ENCODE measurements around the gene CD69.

CD69 gene

DNA sequence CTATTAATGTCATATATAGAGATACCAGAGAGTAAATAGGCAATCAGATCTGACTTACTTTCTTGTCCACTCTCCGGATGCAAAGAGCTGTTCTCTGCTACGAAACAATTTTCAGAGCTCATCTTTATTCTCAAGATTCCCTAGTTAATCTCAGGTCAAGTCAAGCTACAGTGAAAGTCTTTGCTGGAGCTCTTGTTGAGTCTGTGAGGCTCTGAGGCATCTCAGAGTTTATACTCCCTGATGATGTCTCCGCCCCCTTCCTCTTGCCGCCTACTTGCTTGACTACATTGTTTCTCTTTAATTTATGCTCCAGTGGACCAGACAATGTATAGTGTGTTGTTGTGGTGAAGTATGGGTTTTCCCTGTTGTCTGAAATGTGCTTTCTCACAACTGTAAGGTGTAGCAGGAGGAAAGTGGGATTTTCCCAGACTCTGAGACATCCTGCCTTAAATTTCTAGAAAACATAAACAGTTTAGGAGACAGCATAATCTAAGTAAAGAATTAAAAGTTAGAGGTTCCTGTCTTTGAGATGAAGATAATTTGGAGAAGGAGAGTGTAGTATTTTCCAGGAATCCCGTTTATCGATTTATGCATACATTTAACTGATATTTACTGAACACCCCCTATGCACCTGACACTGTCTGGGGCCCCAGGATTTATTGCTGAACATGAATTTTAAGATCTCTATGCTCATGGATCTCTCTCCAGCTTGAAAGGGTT is at the start of gene CD69:
TSS of gene CD69 (minus strand) at position 203 of the 720 bp plus-strand sequence. CDS start at position 122, 81 bp downstream.
- DNase-seq = peak; percentile 87

DNA sequence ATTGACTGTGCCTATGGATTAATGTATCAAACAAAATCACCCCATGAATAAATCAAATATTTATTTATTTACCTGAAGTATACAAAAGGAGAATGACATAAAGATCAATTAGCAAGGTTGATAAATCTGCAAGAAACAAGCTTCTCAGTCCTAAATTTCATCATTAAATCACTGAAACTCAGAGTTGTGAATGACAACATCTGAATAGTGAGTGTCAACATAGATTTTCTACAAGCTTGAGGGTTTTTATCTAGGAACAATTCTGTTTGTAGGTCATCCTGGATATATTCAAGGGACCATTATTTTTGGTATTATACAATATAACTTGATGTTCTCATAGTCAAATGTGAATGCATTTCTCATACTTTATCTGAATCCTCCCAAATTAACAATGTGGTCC is 49.2 kb upstream of the CD69 start:
- no peak for DNase-seq

DNA sequence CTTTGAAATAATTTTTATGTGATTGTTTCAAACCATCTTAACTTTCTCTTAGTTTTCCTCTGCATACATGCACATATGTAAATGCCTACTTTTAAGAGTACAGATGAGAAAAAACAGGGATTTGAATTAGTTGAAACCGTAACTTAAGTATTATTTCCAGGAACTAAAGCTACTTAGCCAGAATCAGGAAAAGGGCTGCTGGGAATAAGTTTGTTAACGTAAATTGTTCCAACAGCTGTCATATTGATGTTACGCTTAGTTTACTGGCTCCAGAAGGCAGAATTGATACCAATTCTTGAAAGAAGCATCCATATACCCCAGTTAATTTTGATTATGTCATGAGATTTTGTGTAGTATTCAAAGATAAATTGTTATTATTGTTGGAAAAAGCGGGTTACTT is 48.6 kb upstream of the CD69 start:
- DNase-seq = no peak

DNA sequence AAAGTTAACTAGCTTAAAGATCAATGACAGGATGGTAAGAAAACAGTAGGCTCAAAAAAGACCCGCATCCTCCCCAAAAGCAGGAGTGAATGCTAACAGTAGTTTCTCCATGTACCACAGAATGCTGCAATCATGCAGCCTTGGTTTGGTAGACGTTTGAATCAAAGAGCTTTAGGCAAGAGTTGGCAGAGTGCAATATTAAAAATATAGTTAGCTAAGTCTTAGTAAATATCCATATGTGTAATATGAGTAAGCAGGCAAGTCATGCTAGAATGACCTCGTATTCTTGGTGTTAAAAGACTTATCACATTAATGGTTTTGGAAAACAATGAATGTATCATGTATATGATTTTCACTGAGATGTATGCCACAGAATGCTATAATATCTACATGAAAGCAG is 47.8 kb upstream of the CD69 start:
- no peak for DNase-seq

DNA sequence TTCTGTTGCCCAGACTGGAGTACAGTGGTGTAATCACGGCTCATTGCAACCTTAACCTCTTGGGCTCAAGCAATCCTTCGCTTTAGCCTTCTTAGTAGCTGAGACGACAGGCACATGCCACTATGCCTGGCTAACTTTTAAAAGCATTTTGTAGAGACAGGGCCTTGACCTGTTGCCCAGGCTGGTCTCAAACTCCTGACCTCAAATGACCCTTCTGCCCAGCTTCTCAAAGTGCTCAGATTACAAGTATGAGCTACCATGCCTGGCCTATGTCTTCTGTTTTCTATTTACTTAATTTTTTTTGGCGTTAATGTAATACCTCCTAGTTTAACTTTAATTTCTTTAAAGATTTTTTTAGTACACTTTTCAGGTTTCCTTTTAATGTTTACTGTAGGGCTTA is 46.0 kb upstream of the CD69 start:
- no peak for DNase-seq

DNA sequence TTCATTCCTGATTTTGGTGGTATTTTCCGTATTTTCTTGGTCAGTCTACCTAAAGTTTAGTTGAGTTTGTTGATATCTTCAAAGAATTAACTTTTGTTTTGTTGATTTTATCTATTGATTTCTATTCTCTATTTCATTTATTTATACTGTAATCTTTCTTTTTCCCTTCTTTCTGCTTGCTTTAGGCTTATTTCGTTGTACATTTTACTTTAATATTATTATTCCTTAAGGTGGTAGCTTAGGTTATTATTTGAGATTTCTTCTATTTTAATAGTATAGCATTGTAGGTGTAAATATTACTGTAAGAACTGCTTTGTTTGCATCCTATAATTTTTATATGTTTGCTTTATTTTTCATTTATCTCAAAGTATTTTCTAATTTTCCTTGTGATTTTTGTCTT is 45.2 kb upstream of the CD69 start:
- no peak for DNase-seq

DNA sequence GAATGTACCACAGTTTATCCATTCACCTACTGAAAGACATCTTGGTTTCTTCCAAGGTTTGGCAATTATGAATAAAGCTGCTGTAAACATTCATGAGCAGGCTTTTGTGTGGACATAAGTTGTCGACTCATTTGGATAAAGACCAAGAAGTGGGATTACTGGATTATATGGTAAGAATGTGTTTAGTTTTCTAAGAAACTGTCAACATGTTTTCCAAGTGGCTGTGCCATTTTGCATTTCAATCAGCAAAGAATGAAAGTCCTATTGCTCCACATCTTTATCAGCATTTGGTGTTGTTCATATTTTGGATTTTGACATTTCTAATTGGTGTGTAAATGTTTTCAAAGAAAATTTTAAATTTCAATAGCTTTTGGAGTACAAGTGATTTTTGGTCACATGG is 39.3 kb upstream of the CD69 start:
- DNase-seq = no peak

DNA sequence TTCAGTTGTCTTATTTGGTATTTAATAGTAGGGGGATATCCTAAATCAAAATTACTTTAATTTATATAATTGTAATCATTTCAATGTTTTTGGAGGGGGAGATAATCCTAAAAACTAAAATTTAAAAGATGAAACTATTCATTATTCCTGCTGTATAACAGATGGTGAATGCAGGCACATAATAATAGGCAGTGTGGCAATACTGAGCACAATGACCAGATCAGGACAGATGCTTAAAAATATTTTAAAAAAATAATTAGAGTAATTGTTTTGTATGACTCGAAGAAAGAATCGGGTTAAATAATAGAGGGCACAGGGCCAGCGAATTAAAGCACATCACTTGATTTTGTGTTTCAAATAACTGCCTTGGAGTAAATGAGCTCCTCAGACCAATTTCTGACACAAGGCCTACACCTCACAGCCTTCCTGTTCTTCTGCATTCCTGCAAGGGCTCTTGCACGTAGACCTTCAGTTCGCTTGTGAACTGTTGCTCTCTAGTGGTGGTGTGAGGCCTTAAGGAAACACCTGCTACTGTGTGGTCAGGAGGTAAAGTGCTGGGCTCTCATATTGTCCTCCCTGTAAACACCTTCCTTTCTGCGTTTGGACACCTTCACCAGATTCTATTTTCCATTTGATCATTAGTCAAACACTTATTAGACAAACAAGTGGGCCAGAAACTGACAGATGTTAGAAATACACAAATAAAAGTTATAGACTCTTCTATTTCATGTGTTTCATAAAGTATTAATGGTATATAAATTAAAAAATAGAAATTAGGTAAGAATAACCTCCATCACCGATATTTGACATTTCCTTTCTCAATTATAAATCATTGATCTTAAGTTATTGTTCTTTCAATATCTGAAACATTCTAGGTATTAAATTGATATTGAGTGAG is 37.3 kb upstream of the CD69 start:
- peak; percentile 74 for DNase-seq

DNA sequence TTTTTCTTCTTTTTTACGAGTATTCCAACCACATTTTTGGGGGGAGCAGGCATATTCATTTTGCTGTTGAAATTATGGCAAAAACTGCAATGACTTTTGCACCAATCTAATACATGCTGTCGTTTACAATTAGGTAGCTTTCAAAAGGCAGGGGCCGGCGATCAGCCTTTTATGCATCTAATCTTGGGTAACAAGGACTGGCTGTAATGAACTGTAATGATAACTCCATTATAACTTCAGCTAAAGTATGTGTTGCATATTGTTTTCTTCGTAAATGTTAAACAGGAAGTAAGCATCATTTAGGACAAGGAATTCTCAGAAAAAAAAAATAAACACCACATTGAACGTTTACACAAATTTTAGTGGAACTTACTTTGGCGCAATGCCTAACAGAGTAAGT is 36.3 kb upstream of the CD69 start:
- no peak for DNase-seq

DNA sequence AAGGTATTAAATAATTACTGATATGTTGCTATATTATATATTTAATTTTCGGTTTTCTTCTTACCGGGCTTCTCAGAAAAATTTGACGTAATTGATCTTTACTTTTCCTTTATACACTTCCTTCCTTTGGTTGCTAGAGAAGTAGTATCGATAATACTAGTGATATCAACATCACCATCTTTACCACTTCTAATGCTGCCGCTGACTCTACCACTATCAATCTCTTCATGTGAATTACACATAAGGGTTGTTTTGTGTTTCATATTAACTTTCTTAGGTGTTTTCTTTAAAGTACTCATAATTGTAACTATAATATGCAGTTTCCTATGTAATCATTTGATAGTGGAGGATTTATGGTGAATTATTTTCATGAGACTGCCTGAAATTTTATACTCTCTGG is 35.6 kb upstream of the CD69 start:
- peak; percentile 20 for DNase-seq

DNA sequence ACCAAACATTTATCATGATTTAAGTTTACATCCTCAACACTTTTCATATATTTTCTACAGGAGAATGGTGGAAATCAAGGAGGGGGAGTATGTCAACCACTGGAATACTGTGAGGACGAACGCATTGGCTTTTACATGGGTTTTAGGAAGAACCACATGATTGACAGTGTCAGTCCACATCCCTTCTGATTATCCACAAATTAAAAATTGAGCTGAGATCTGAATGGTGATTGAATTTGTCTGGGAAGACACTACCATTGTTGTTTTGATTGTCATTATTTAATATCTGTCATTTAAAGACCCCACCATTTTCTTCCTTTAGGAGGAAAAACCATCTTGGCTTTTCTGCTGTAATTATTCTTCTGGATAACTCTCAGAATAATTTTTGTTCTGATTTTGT is 35.2 kb upstream of the CD69 start:
- DNase-seq = no peak

DNA sequence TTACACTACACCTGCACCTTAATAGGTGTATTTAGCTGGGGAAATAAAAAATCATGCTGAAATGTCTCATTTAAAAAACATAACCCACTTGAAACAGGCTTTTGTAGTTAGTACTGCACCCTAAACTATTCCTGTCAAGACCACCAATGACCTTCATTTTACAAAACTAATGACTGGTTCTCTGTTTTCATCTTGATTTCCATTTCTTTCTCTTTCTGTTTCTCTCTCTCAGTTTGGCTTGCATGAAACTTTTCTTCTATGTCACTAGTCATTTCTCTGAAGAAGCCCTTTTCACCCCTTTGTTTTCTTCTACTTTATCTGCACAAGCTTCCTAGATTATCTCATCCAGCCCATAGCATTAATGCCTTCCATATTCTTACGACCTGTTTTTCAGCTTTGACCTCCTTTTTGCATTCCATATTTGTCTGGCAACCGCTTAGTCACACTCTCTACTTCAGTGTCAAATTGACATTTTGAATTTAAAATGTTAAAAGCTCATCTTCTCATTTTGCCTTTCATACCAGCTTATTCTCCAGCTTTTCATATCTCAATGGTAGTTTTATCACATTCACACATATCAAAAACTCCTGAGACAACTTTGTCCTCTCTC is 33.9 kb upstream of the CD69 start:
- DNase-seq = no peak

DNA sequence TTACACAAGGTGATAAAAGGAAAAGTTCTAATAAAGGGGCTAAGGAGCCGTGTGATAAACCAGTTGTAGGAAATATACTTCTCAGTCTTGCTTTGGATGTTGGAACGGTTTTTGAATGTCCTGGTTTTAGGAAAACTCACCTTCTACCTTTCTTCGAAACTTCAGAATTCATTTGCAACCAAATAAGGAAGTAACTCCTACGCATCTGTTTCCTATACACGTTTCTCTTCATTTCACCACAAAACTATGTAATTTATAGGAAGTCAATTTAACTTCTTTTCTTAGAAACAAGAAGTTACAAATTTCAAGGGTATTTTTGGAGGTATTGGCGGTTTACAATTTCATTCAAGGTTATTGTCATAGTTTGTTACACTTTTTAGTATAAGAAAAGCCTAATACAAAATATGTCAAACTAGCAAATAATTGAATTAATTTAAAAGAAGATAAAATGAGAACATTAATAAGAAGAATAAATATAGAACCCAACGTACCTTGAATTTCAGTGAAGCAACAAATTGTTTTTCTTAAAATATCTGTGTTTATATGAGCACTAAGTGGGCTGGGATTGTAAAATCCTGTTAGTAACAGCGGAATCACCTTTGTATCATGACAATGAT is 33.2 kb upstream of the CD69 start:
- no peak for DNase-seq

DNA sequence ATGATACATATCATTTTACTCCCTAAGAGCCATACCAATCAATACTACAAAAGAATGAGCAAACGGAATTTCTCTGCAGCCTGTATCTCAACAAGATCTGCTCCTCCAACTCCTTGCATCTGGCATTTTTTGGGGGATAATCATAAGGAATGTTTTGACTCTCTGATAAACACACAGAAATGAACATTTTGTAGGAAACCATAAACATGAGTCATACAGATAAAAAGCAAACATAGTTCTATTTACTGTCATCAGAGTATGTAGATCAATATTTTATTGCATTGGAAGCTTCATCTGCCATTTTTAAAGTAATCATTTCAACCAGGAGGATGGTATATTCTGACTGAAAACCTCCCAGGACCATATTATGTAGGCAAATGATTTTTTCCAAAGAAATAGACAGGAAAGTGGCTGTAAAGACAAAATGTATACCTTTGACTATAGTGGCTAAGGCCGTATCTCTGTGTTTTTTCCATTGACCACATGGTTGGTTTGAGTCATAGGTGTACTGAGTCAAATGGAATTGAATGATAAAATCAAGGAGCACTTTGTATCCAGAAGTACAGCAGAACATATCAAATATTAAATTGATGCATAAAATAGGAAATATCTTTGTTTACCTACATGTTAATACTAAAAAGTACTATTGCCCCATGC is 32.4 kb upstream of the CD69 start:
- DNase-seq = no peak

DNA sequence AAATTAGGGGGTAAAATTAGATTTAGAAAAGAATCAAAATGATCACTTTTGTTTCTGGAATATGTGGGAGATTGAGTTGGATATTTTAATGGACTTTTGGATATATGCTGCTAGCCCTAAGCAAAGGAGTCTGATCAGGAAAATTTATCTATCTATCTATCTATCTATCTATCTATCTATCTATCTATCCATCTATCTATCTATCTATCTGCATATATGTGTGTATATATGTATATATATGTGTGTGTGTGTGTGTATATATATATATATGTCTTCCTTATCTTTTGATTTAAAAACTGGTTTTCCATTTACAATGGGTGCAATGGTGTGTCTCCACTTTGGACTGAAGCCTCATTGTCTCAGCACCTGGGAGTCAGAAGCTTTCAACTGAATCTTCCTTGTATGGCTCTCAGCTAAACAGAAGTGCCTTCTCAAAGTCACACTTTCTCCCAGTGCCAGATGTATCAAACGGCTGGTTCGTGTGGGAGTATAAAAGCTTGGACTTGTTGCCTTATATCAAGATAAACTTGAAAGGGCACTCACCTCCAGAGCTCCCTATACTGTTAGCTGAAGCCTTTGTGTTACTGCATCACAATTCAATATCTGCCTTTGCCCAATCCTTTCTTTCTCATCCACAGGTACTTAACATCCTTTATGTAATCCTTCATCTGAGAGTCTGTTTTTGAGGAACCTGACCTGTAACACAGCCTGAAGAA is 31.6 kb upstream of the CD69 start:
- DNase-seq = no peak

DNA sequence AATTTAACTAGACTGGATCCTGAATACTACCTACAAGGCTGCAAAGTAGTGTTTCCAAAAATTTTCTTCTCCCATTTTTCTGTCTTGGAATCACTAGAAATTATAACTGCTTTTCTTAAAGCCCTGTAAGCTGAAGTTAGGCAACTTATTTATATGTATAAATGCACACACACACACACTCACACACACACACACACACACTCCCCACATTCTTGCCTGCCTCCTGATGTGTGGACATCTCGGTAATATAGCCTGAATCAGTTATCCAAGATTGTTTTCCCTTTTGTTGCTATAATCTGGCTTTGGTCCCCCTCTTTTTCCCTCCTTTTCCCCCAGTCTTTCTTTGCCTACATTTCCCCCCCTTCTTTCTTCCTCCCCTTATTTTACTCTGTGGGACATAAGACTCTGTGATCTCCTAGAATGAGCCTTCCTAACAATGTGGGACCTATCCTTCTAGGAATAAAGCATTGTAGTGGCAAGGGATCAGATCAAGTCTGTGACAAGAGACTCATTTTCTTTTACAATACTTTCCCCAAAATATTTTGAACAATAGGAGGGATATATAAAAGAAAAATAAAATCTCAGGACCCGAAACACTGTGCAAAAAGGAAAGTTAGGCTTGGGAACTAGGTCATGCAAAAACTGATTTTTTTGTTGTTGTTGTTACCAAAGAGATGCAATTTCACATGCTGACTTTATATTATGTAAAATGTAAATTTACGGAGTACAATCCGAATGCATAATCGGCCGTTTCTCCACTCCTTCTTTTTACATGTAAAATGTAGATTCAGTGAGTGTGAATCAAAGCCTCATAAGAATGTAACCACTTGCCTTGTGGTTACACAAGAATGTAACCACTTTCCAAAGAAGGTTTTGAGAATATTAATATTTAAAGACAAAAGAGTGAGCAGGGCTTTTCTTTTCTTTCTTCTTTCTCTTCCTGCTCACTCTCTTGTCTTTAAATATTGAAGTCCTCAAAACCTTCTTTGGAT is 26.3 kb upstream of the CD69 start:
- no peak for DNase-seq

DNA sequence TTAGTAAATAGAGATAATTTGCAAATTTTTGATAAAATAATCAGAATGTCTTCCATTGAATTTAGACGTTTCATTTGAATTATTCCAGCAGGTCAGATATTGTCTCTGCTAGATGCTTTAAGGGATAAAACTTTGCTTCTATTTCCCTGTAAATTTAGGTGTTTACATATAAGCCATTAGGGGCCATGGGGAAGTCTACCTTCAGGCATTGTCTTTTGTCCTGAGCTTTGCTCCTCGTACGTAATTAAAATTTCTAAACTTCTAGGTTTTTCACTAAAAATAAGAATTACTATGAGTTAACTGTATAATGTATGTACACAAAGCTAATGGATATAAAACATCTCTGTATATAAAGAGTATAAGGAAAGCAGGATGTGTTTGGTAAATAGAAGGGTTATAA is 24.1 kb upstream of the CD69 start:
- DNase-seq = no peak

DNA sequence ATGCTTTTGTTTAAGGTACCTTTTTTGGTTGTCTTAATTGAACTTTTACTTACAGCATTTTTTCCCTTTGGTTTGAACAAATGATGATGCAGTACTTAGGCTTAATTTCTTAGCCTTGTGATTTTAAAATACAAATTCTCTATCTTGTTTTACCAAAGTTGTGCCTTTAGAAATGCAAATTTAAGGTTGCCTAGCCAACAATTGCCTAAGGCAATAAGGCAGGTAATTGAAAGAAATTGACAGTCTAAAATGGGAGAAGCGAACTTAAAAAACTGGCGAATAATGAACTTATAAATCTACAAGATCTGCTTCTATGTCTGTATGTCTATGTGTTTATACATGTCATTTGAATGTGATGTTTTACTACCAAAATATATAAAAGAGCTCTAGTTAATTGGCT is 23.6 kb upstream of the CD69 start:
- no peak for DNase-seq

DNA sequence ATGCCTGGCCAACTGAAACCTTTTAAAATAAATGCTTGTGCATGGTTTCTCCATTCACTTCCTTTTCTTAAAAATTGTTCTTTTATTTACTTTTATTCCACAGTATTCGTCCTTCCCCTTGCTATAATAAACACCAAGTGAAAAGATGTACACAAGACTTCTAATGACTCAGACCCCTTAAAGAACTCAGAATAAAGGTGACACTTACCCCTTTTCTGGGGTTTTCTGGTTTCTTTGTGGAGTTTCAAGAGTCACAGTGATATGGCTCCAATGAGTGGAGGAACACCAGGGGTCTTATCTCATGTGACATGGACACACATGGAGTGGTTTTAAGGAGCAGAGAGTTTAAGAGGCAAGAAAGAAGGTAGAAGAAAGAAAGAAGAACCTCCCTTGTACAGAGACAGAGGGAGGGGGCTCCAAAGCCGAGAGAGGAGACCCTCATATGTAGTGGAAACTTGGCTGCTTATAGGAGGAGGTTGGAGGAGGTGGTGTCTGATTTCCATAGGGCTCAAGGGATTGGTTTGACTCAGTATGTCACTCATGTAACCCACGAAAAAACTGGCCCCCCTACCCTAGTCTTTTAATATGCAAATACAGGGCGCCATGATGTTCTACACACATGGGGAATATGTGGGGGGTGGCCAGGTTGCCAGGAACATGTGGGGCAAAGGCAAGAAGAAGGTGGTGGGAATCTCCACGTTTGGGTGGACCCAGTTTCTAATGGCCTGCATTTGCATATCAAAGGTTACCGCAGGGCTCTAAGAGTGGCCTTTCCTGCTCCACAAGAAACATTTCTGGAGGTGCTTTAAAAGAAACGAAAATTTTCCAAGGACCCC is 22.1 kb upstream of the CD69 start:
- no peak for DNase-seq

DNA sequence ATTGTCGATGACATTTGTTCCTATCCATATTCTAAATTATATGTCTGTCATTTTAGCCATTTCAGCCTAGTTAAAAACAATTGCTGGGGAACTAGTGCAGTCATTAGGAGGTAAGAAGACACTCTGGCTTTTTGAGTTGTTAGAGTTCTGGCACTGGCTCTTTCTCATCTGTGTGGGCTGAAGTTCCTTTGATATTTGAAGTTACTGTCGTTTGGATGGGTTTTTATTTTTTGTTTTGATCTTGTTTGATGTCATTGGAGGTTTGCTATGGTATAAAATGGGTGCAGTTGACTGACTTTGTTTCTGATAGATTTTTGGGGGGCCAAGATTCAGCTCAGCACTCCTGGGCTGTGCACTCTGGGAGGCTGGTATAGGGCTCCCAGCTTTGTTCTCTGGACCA is 20.7 kb upstream of the CD69 start:
- DNase-seq = no peak

Measured in stimulated activated CD4-positive, alpha-beta T cell treated with anti-CD3 and anti-CD28 coated beads, Interleukin-4, amount 100 ng/mL, for 24 hours (primary cell).